DND-41 (cell line): ENCODE results near the gene WNT5A.

Source experiments
- CTCF ChIP-seq: IDR thresholded peaks from 2 replicates; pipeline ENCODE4 v1.5.1; 2012; ENCODE audit warnings: borderline replicate concordance, low read length, moderate library complexity, mild to moderate bottlenecking; ENCODE audit not compliant: poor library complexity, severe bottlenecking; ENCODE audit errors: extremely low read depth
- EZH2 ChIP-seq: IDR thresholded peaks from 3 replicates; pipeline ENCODE4 v1.6.1; 2012; ENCODE audit warnings: borderline replicate concordance, low read depth, mild to moderate bottlenecking, moderate library complexity, low read length, inconsistent platforms; ENCODE audit not compliant: severe bottlenecking

- TF ChIP-seq CTCF (no peak), EZH2 (no peak)
These were observed 70.7 kb downstream of the WNT5A start for GRCh38 chr3:55416331-55416821.
